Neural cell (in vitro differentiated cells): ENCODE measurements around the gene PKNOX2. TPM values are rescaled to one million over a fixed set of nuclear protein-coding genes. Genes with fewer than 3 reads are reported as not detected.

Experiments used
- H2AFZ ChIP-seq: fragments of 200-600, 300-800 bp; sonication (generic), shearing (Covaris generic); 2 replicates; pipeline ENCODE4 v1.6.0; 2014; ENCODE audit warnings: low read depth, mild to moderate bottlenecking, antibody characterized with exemption, low read length, moderate library complexity
- H3F3A ChIP-seq: fragments of 200-600 bp; shearing (Covaris generic); 2 replicates; pipeline ENCODE4 v1.6.1; 2016; ENCODE audit warnings: mild to moderate bottlenecking, moderate library complexity, mixed read lengths, antibody characterized with exemption, low read length; ENCODE audit not compliant: insufficient read depth, poor library complexity, severe bottlenecking
- H3K27ac ChIP-seq: fragments of 200-600, 300-800 bp; sonication (generic), shearing (Covaris generic); 2 replicates; pipeline ENCODE4 v1.5.1; 2014; ENCODE audit warnings: mild to moderate bottlenecking, low read length, moderate library complexity
- H3K27me3 ChIP-seq: fragments of 300-800, 200-600 bp; sonication (generic), shearing (Covaris generic); 2 replicates; pipeline ENCODE4 v1.6.0; 2014; ENCODE audit warnings: mild to moderate bottlenecking, low read depth, low read length, moderate library complexity; ENCODE audit not compliant: insufficient read depth
- H3K36me3 ChIP-seq: fragments of 300-800, 200-600 bp; sonication (generic), shearing (Covaris generic); 2 replicates; pipeline ENCODE4 v1.5.1; 2014; ENCODE audit warnings: mild to moderate bottlenecking, antibody characterized with exemption, low read length, moderate library complexity; ENCODE audit not compliant: insufficient read depth
- H3K4me2 ChIP-seq: fragments of 300-800, 200-600 bp; sonication (generic), shearing (Covaris generic); 2 replicates; pipeline ENCODE4 v1.6.0; 2014; ENCODE audit warnings: mild to moderate bottlenecking, low read length
- H3K4me3 ChIP-seq: fragments of 300-800, 200-600 bp; sonication (generic), shearing (Covaris generic); 2 replicates; pipeline ENCODE4 v1.5.1; 2014; ENCODE audit warnings: mild to moderate bottlenecking, low read length, moderate library complexity
- H3K79me2 ChIP-seq: fragments of 200-600 bp; shearing (Covaris generic); replicated peaks from 2 replicates; pipeline ENCODE4 v1.6.0; 2014; ENCODE audit warnings: mild to moderate bottlenecking, low read length, moderate library complexity; ENCODE audit not compliant: insufficient read depth
- H3K9ac ChIP-seq: fragments of 300-800, 200-600 bp; sonication (generic), shearing (Covaris generic); 2 replicates; pipeline ENCODE4 v1.6.1; 2016; ENCODE audit warnings: mild to moderate bottlenecking, low read length, mixed read lengths
- H3K9me2 ChIP-seq: fragments of 200-600 bp; shearing (Covaris generic); 2 replicates; pipeline ENCODE4 v1.6.1; 2016; ENCODE audit warnings: mild to moderate bottlenecking, low read length, mixed read lengths; ENCODE audit not compliant: insufficient read depth
- H3K9me3 ChIP-seq: fragments of 200-600, 300-800 bp; sonication (generic), shearing (Covaris generic); 2 replicates; pipeline ENCODE4 v1.6.1; 2016; ENCODE audit warnings: mild to moderate bottlenecking, mixed run types, low read length, moderate library complexity, mixed read lengths
- H4K20me1 ChIP-seq: fragments of 200-600 bp; shearing (Covaris generic); 2 replicates; pipeline ENCODE4 v1.6.1; 2016; ENCODE audit warnings: mild to moderate bottlenecking, mixed run types; ENCODE audit not compliant: insufficient read depth
- CTCF ChIP-seq: fragments of 450-650 bp; IDR thresholded peaks from 2 replicates; pipeline ENCODE4 v1.5.1; 2014; ENCODE audit warnings: antibody characterized with exemption, mild to moderate bottlenecking, moderate library complexity; ENCODE audit not compliant: poor library complexity, severe bottlenecking
- EP300 ChIP-seq: fragments of 450-650 bp; conservative IDR thresholded peaks from 2 replicates; pipeline ENCODE4 v1.6.1; 2014; ENCODE audit warnings: antibody characterized with exemption, mild to moderate bottlenecking, moderate library complexity; ENCODE audit not compliant: poor library complexity, severe bottlenecking
- EZH2 ChIP-seq: fragments of 200-600, 300-800 bp; shearing (Covaris generic), sonication (generic); IDR thresholded peaks from 2 replicates; pipeline ENCODE4 v1.6.1; 2014; ENCODE audit warnings: antibody characterized with exemption, low read length, borderline replicate concordance, mild to moderate bottlenecking; ENCODE audit not compliant: insufficient read depth, poor library complexity, severe bottlenecking
- MXI1 ChIP-seq: fragments of 450-650 bp; conservative IDR thresholded peaks from 2 replicates; pipeline ENCODE4 v1.6.1; 2014; ENCODE audit warnings: antibody characterized with exemption, mild to moderate bottlenecking; ENCODE audit not compliant: poor library complexity, severe bottlenecking
- RAD21 ChIP-seq: fragments of 450-650 bp; conservative IDR thresholded peaks from 2 replicates; pipeline ENCODE4 v1.6.1; 2014; ENCODE audit warnings: antibody characterized with exemption, mild to moderate bottlenecking, moderate library complexity
- SMC3 ChIP-seq: fragments of 450-650 bp; conservative IDR thresholded peaks from 2 replicates; pipeline ENCODE4 v1.6.1; 2014; ENCODE audit warnings: antibody characterized with exemption, mild to moderate bottlenecking, moderate library complexity; ENCODE audit not compliant: poor library complexity
- TAF1 ChIP-seq: IDR thresholded peaks from 2 replicates; pipeline ENCODE4 v1.6.1; 2012; ENCODE audit warnings: low read depth
- polyA plus RNA-seq: library from polyadenylated mRNA; depleted of rRNA; stranded (reverse); fragments of >200 nt; gene quantifications from 2 replicates; pipeline ENCODE4 v1.2.3, GENCODE V29; 2014
- TF ChIP-seq, protein P1 (sequence below): IDR thresholded peaks from 2 replicates; pipeline ENCODE4 v1.6.1; 2012; ENCODE audit warnings: borderline replicate concordance

PKNOX2 gene
- polyA plus RNA-seq, 1 donor from 2014 or later, result 0.99 TPM

GRCh38 chr11:125128450-125128849 lies 36.1 kb upstream of the PKNOX2 start:
- H3K27me3 ChIP-seq, result no peaks in the 10 kb centered on the region
- H3K36me3 ChIP-seq, result no peaks in the 10 kb centered on the region
- H3F3A ChIP-seq, result no peaks in the 10 kb centered on the region
- no peak overlapping the region for H2AFZ ChIP-seq
- H3K9me3 ChIP-seq, result no peaks in the 10 kb centered on the region
- no peak overlapping the region for H3K9ac ChIP-seq
- TF ChIP-seq MXI1 (no peak), EZH2 (no peak), EP300 (no peak), TAF1 (no peak), SMC3 (no peak), CTCF (no peak), RAD21 (no peak)
- H3K9me2 ChIP-seq, result no peaks in the 10 kb centered on the region
- no peak overlapping the region for H3K27ac ChIP-seq
- H3K4me2 ChIP-seq, result no peak overlapping the region
- H3K4me3 ChIP-seq, result no peak overlapping the region
- H4K20me1 ChIP-seq, result no peaks in the 10 kb centered on the region
- H3K79me2 ChIP-seq, result no peaks in the 10 kb centered on the region

GRCh38 chr11:125129316-125129993 lies 35.1 kb upstream of the PKNOX2 start:
- Histone ChIP-seq H3K4me2 (no peak overlapping the region), H3K4me3 (no peak overlapping the region), H3K9me2 (no peaks in the 10 kb centered on the region), H4K20me1 (no peaks in the 10 kb centered on the region), H3K9me3 (no peaks in the 10 kb centered on the region), H3F3A (no peaks in the 10 kb centered on the region), H3K79me2 (no peaks in the 10 kb centered on the region), H3K27ac (no peak overlapping the region), H3K27me3 (no peaks in the 10 kb centered on the region), H3K9ac (no peak overlapping the region), H3K36me3 (no peaks in the 10 kb centered on the region), H2AFZ (no peak overlapping the region)
- TF ChIP-seq CTCF (no peak), EZH2 (no peak), TAF1 (no peak)
- TF ChIP-seq, protein P1, sequence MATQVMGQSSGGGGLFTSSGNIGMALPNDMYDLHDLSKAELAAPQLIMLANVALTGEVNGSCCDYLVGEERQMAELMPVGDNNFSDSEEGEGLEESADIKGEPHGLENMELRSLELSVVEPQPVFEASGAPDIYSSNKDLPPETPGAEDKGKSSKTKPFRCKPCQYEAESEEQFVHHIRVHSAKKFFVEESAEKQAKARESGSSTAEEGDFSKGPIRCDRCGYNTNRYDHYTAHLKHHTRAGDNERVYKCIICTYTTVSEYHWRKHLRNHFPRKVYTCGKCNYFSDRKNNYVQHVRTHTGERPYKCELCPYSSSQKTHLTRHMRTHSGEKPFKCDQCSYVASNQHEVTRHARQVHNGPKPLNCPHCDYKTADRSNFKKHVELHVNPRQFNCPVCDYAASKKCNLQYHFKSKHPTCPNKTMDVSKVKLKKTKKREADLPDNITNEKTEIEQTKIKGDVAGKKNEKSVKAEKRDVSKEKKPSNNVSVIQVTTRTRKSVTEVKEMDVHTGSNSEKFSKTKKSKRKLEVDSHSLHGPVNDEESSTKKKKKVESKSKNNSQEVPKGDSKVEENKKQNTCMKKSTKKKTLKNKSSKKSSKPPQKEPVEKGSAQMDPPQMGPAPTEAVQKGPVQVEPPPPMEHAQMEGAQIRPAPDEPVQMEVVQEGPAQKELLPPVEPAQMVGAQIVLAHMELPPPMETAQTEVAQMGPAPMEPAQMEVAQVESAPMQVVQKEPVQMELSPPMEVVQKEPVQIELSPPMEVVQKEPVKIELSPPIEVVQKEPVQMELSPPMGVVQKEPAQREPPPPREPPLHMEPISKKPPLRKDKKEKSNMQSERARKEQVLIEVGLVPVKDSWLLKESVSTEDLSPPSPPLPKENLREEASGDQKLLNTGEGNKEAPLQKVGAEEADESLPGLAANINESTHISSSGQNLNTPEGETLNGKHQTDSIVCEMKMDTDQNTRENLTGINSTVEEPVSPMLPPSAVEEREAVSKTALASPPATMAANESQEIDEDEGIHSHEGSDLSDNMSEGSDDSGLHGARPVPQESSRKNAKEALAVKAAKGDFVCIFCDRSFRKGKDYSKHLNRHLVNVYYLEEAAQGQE, result no peak
